ENCODE measurements around the gene PCNX4.

Gene PCNX4

GRCh38 chr14:60196291-60196690 is 104.6 kb downstream of the PCNX4 start:
- DNase-seq (ENCODE audit: low read depth, low spot score), result peak; percentile 62
- no peak overlapping the region for H3K4me3 ChIP-seq (ENCODE audit: low read length)

- no peak overlapping the region for H3K4me3 ChIP-seq (ENCODE audit: low read length)
- no peak for DNase-seq (ENCODE audit: low read depth, low spot score)
These were observed 106.0 kb downstream of the PCNX4 start for GRCh38 chr14:60197629-60198303.

DNA sequence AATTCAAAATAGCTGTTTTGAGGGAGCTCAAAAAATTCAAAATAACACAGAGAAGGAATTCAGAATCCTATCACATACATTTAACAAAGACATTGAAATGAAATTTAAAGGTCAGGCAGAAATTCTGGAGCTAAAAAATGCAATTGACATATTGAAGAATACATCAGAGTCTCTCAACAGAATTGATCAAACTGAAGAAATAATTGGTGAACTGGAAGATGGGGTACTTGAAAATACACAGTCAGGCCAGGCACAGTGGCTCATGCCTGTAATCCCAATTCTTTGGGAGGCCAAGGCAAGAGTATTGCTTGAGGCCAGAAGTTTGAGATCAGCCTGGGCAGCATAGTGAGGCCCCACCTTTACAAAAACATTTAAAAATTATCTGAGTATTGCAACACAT is 107.6 kb downstream of the PCNX4 start:
- no peak overlapping the region for H3K4me3 ChIP-seq (ENCODE audit: low read length)
- DNase-seq (ENCODE audit: low read depth, low spot score), result no peak

GRCh38 chr14:60204104-60204842 is 112.5 kb downstream of the PCNX4 start:
- H3K4me3 ChIP-seq (ENCODE audit: low read length), result no peak overlapping the region
- DNase-seq (ENCODE audit: low read depth, low spot score), result no peak

DNA sequence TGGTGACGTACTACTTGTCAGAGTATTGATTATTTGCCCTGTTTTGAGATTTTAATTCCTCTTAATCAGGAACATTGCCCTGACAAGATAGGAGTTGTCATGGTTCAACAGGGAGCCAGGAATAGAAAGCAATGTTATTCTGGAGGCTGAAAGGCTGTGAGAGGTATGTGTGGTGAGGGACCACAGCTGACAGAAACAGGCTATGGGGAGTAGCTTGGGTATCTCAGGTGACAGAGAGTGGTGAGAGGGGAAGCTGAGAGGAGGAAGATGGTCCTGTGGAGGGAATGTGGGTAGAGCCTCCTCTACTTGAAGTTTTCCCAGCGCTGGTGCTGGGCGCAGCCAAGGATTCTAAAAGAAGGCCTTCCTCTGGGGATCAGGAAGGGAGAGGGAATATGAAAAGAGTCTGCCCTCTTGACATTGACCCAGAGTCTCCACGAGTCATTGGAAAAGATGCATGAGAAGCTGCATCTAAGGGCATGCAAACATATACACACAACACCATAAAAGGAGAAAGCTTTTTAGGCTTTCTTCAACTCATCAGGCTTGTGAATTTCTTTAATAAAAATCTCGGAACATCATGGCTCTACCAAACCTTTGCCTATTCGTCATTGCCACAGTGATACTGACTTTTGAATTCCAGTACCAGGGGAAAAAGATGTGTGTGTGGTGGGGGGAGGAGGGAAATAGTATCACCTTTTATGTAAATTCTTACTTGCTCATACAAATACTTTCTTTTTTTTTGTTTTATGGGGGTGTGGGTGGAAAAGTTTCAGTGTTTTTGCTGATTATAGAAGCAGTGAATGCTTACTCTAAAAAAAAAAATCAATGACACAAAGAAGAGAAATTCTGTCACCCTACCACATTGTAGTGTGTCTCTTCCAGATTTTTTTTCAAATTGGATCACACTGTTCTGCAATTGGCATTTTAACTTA is 113.4 kb downstream of the PCNX4 start:
- no peak for DNase-seq (ENCODE audit: low read depth, low spot score)
- H3K4me3 ChIP-seq (ENCODE audit: low read length), result no peak overlapping the region

DNA sequence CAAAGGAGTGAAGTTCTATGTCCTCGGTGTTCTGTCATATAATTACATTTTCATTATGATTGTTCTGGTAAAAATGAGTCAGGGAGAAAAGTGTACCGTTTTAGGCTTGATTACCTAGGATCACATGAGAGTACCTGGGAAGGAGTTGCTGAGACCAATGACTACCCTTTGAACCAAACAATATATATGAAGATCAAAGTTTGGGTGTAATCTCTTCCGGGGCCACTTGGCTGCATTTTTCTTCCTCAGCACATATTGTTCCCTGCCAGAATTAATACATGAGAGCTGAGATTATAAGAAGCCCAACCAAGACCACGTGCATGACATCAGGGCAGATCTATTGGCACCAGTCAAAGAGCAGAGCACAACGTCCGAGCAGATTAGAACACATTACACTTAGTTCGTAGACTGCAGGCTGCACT is 114.5 kb downstream of the PCNX4 start:
- DNase-seq (ENCODE audit: low read depth, low spot score), result no peak
- H3K4me3 ChIP-seq (ENCODE audit: low read length), result no peak overlapping the region

DNA sequence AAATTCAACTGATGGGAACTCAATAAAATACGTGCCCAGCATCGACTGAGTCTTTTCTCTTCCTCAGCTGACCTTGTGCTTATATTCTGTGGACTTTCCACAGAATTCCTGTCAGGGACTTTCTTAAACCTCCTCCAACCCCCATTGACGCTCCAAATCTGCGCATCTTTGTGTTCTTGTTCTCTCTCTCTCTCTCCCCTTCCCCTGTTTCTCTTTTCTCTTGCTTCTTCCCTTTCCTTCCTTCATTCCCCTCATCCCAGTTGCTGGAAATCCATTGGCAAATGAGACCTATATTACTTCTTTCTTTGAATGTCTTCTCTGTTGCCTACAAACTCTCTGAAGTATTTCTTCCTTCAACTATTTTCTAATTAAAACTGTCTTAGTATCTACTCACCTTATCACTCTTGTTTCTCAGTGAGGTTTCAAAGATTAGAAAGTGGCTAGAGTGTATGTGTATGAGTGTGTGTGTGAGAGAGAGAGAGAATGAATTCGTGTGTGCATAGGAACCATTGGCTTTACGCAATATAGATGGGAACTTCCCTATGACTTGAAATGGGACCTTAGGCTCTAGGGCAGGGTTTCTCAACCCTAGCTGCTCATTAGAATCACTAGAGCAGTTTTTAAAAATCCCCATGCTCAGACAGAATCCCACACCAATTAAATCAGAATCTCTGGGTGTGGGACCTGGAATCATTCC is 115.3 kb downstream of the PCNX4 start:
- DNase-seq (ENCODE audit: low read depth, low spot score), result no peak
- no peak overlapping the region for H3K4me3 ChIP-seq (ENCODE audit: low read length)

- no peak for DNase-seq (ENCODE audit: low read depth, low spot score)
- H3K4me3 ChIP-seq (ENCODE audit: low read length), result no peak overlapping the region
These were observed 119.0 kb downstream of the PCNX4 start for GRCh38 chr14:60210703-60211102.

- H3K4me3 ChIP-seq (ENCODE audit: low read length), result no peak overlapping the region
- DNase-seq (ENCODE audit: low read depth, low spot score), result no peak
These were observed 119.4 kb downstream of the PCNX4 start for GRCh38 chr14:60211153-60211552.

DNA sequence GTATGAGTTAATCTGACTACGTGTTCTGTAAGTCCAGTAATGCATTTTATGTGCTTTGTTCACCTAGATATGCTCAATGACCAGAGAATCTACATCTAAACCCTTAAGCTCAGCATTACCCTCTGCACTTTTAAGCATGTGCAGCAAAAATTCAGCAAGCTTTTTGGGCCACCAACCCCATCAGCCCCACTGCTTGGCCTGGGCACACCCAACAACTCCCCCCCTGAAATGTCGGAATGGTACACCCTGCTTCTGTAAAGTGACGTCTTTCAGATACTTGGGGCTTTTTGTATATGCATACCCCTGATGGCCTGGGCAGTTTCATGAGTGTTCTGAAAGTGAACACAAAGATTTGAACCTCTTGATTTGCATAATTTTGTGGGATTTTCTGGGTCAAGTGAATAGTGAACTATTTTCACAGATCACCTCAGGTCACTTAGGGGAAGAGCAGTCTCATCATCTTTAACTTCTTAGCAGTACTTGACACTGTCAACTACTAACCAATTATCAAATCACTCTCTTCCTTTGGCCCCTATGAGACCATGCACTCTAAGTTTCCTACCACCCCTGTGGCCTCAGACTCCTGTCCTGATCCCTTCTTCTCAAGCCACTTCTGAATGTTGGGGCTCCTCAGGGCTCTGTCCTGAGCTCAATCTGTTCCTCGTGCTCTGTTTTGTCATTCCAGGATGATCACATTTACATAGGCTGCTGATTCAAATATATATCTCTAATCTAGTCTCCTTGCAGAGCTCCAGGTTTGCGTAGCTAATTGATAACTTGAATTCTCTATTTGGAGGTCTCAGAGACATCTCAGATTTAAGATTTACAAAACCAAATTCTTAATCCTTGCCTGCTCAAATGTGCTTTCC is 121.0 kb downstream of the PCNX4 start:
- H3K4me3 ChIP-seq (ENCODE audit: low read length), result no peak overlapping the region
- DNase-seq (ENCODE audit: low read depth, low spot score), result no peak

DNA sequence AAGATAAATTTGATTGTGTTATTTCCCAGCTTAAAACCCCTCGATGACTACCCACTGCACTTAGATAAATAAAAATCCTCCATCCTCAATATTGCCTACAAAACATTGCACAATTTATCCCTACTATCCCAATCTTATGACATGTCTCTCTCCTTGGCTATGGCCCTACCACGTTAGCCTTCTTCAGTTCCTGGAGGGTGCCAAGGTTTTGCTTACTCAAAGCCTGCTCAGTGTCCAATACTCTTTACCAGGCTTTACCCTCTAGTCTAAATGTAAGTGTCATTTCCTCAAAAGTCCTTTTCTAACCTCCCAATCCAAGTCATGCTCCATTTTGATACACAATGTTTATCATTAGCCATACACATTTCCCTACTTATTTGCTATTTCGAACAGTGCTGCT is 122.3 kb downstream of the PCNX4 start:
- no peak overlapping the region for H3K4me3 ChIP-seq (ENCODE audit: low read length)
- DNase-seq (ENCODE audit: low read depth, low spot score), result no peak

- H3K4me3 ChIP-seq (ENCODE audit: low read length), result no peak overlapping the region
- no peak for DNase-seq (ENCODE audit: low read depth, low spot score)
These were observed 122.8 kb downstream of the PCNX4 start for GRCh38 chr14:60214415-60215126.

DNA sequence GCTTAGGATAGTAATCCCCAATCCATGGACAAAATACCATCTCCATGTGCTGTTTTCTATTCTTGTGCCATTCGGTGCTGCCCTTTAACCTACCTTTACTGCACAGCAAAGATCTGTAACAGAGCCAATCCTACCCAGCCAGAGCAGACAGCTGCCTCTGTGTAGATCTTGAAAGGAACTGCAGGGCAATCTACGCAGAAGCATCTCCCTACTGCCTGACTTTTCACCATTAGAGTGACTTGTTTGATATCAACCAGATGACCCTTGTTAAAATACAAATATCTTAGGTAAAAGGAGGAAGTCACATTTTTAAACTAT is 123.4 kb downstream of the PCNX4 start:
- no peak overlapping the region for H3K4me3 ChIP-seq (ENCODE audit: low read length)
- no peak for DNase-seq (ENCODE audit: low read depth, low spot score)

DNA sequence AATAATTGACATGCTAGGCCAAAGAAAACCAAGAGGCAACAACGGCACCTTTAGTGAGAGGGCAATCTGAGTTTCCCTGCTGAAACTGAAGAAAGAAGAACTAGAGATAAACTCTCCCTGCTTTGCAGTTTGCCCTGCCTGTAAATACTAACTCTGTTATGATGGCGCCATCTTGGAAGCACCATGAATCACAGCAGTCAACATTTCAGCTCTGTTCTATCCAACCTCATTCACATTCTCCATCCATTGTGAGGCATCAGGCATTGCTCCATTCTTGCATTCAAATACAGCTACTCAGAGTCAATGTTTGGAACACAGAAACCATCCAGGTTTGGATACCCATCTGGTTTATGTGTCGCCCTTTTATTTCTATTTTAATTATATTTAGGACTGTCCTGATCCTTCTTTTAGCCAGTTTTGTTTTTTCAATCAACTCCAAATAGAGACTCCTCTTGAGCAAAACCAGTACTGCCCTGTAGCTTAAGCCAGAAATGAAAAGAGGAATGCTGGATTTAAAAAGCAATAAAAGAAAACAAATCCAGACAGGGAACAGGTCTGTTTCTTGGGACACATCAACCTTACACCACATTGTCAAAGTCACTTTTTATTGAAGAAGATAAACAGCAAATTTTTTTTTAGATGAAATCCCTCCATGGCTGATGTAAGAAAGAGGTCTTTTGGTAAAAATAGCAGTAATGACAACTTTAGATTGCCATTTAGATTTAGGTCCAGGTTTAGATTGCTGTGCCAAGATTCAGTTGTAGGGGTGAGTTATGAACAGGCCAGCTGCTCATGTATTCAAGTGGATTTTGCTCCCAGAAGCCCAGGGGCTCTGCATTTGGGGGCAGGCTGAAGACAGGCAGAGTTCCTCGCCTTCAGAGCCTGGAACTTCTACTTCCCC is 124.0 kb downstream of the PCNX4 start:
- H3K4me3 ChIP-seq (ENCODE audit: low read length), result no peak overlapping the region
- no peak for DNase-seq (ENCODE audit: low read depth, low spot score)

DNA sequence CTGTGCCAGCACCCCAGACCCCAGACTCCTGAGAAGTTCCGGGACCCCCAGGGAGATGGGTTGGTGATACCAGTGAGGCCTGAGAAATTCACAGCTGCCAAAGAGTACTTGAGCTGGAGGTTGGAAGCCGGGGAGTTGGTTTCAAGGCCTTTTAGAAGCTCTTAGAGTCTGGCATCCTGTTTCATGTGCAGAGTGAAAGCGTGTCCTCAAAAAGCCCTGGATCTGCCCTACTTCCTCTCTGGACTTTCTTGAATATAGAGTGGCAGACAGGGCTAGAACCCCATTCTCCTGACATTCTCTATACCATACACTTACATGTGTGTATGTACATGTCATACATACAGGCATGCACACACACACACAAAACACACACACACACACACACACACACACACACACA is 126.0 kb downstream of the PCNX4 start:
- H3K4me3 ChIP-seq (ENCODE audit: low read length), result no peak overlapping the region
- no peak for DNase-seq (ENCODE audit: low read depth, low spot score)

Measured in Jurkat, Clone E6-1 (cell line).